ENCODE results near the gene MAPRE3.

- TF ChIP-seq CTCF (conservative IDR thresholded peaks at IDR 0.05 in 1 of 2, IDR thresholded peaks at IDR 0.05 in 1 of 2; ENCODE audit: low read depth in 1 of 2, low read length in 2 of 2) (no peak), EZH2 (IDR thresholded peaks at IDR 0.05; ENCODE audit: low read length, missing control alignments) (no peak)
Observed at GRCh38 chr2:26934335-26934724, 36.1 kb upstream of the MAPRE3 start.

All from fibroblast of lung (primary cell).